CD14-positive monocyte (primary cell): ENCODE data around the gene TMCO4. TPM values are rescaled to one million over a fixed set of nuclear protein-coding genes. Genes with fewer than 3 reads are reported as not detected.

ENCODE experiments used
- DNase-seq, 3 donors: peaks; one replicate each; pipeline ENCODE4 v3.0.0-alpha.2; 2011 to 2022
- H2AFZ ChIP-seq: 2 replicates; pipeline ENCODE4 v1.6.0; 2012; ENCODE audit warnings: mild to moderate bottlenecking, low read depth, low read length, inconsistent platforms; ENCODE audit not compliant: insufficient read depth, poor library complexity, severe bottlenecking
- H3K27ac ChIP-seq, 2 donors: 1 replicate in 1 of 2; 2 replicates in 1 of 2; pipeline ENCODE4 v1.5.1; 2012 to 2013; ENCODE audit warnings: low read length in 2 of 2, control low read depth in 1 of 2, inconsistent platforms in 1 of 2, low read depth in 1 of 2, mild to moderate bottlenecking in 1 of 2
- H3K27me3 ChIP-seq, 2 donors: one replicate each; pipeline versions ENCODE4 v1.6.0 to v1.6.1; 2011 to 2013; ENCODE audit warnings: low read length in 2 of 2; ENCODE audit not compliant: control insufficient read depth in 2 of 2, insufficient read depth in 2 of 2
- H3K36me3 ChIP-seq, 2 donors: replicated peaks in 1 of 2; 1 replicate in 1 of 2; 2 replicates in 1 of 2; pipeline versions ENCODE4 v1.5.1 to v1.6.1; 2012 to 2013; ENCODE audit warnings: low read length in 2 of 2, control low read depth in 1 of 2, inconsistent platforms in 1 of 2, mild to moderate bottlenecking in 1 of 2; ENCODE audit not compliant: insufficient read depth in 2 of 2, control insufficient read depth in 1 of 2
- H3K4me1 ChIP-seq, 2 donors: 1 replicate in 1 of 2; 2 replicates in 1 of 2; pipeline versions ENCODE4 v1.5.1 to v1.6.1; 2012 to 2013; ENCODE audit warnings: low read length in 2 of 2, control low read depth in 1 of 2, inconsistent platforms in 1 of 2, mild to moderate bottlenecking in 1 of 2, moderate library complexity in 1 of 2; ENCODE audit not compliant: insufficient read depth in 2 of 2, control insufficient read depth in 1 of 2
- H3K4me2 ChIP-seq: replicated peaks from 2 replicates; pipeline ENCODE3; 2012; ENCODE audit warnings: low read length, moderate library complexity, mild to moderate bottlenecking; ENCODE audit not compliant: poor library complexity, severe bottlenecking; ENCODE audit errors: extremely low read depth
- H3K4me3 ChIP-seq, 3 experiments: fragments of 200-600 bp in 1 of 3; sonication (generic) in 1 of 3; replicated peaks in 1 of 3; 1 replicate in 2 of 3; 2 replicates in 1 of 3; pipeline ENCODE4 v1.5.1; 2011 to 2013; ENCODE audit warnings: low read length in 3 of 3, mild to moderate bottlenecking in 3 of 3, control low read depth in 2 of 3, low read depth in 2 of 3, inconsistent platforms in 1 of 3, moderate library complexity in 1 of 3
- H3K79me2 ChIP-seq: 2 replicates; pipeline ENCODE4 v1.6.0; 2012; ENCODE audit warnings: mild to moderate bottlenecking, control low read depth, inconsistent platforms, low read length, moderate library complexity; ENCODE audit not compliant: insufficient read depth
- H3K9ac ChIP-seq: 2 replicates; pipeline ENCODE4 v1.6.0; 2017; ENCODE audit warnings: low read length, mild to moderate bottlenecking; ENCODE audit not compliant: insufficient read depth, poor library complexity, severe bottlenecking
- H3K9me3 ChIP-seq, 2 donors: replicated peaks in 1 of 2; 1 replicate in 1 of 2; 2 replicates in 1 of 2; pipeline versions ENCODE4 v1.5.1 to v1.6.1; 2012 to 2013; ENCODE audit warnings: low read length in 2 of 2, control low read depth in 1 of 2; ENCODE audit not compliant: control insufficient read depth in 1 of 2, insufficient read depth in 1 of 2
- H4K20me1 ChIP-seq: 2 replicates; pipeline ENCODE4 v1.6.0; 2012; ENCODE audit warnings: mild to moderate bottlenecking, low read length, control low read depth, moderate library complexity; ENCODE audit not compliant: insufficient read depth
- H3K27ac Mint-ChIP-seq, 7 donors: one replicate each; pipeline ENCODE4 v1.8.0; 2020; ENCODE audit warnings: mild to moderate bottlenecking in 7 of 7, mixed read lengths in 7 of 7, moderate library complexity in 6 of 7, inconsistent platforms in 2 of 7
- H3K27me3 Mint-ChIP-seq, 3 donors: one replicate each; pipeline ENCODE4 v1.8.0; 2021 to 2022; ENCODE audit warnings: low read depth in 3 of 3, mild to moderate bottlenecking in 3 of 3, mixed read lengths in 3 of 3, moderate library complexity in 3 of 3, inconsistent platforms in 1 of 3
- H3K36me3 Mint-ChIP-seq, 2 donors: one replicate each; pipeline ENCODE4 v1.8.0; 2020; ENCODE audit warnings: mixed read lengths in 2 of 2, inconsistent platforms in 1 of 2, mild to moderate bottlenecking in 1 of 2
- H3K4me1 Mint-ChIP-seq: one replicate; pipeline ENCODE4 v1.8.0; 2020; ENCODE audit warnings: mild to moderate bottlenecking, mixed read lengths
- H3K4me3 Mint-ChIP-seq, 2 donors: one replicate each; pipeline ENCODE4 v1.8.0; 2020; ENCODE audit warnings: mild to moderate bottlenecking in 2 of 2, mixed read lengths in 2 of 2, moderate library complexity in 1 of 2
- H3K9me3 Mint-ChIP-seq, 7 donors: one replicate each; pipeline ENCODE4 v1.8.0; 2020 to 2022; ENCODE audit warnings: mixed read lengths in 7 of 7, mild to moderate bottlenecking in 6 of 7, moderate library complexity in 6 of 7, inconsistent platforms in 2 of 7
- CTCF ChIP-seq: fragments of 200-600 bp; IDR thresholded peaks from one replicate; pipeline ENCODE4 v1.8.0; 2022; ENCODE audit warnings: antibody characterized with exemption, mild to moderate bottlenecking
- WGBS: methylation state at CpG from one replicate; pipeline ENCODE4 v1.1.5; 2013; ENCODE audit warnings: missing lambda C conversion rate; ENCODE audit not compliant: insufficient coverage; 5-methylcytosine and 5-hydroxymethylcytosine counted together
- intact Hi-C, 2 donors: fragments of 100-400 bp; cut with micrococcal nuclease; formaldehyde crosslinking; loops; one replicate each; pipeline versions ENCODE4 v1.15.0 to v1.15.1; 2023
- polyA plus RNA-seq, 3 donors: library from polyadenylated mRNA; depleted of rRNA in 1 of 3; unstranded in 2 of 3; stranded (reverse) in 1 of 3; fragments of 300-500 nt in 2 of 3; fragments of >200 nt in 1 of 3; fragmentation: Illumina TruSeq in 2 of 3; gene quantifications; 1 replicate in 2 of 3; 2 replicates in 1 of 3; pipeline ENCODE4 v1.2.3, GENCODE V29; 2012 to 2021

The TMCO4 gene
- polyA plus RNA-seq, 3 donors, result 6.9 to 10.1 (median 7.9) TPM

- DNase-seq, result no peak
- Histone ChIP-seq H4K20me1 (no peaks in the 10 kb centered on the region), H3K79me2 (no peaks in the 10 kb centered on the region), H3K9me3 (peaks cover 7 to 8% of the 10 kb centered on the region in 2 donors), H3K4me2 (no peak overlapping the region), H3K4me3 (no peak overlapping the region), H3K4me1 (no peaks in the 10 kb centered on the region), H3K9ac (no peak overlapping the region), H3K27ac (no peak overlapping the region), H3K36me3 (peaks cover 9 to 64% of the 10 kb centered on the region in 2 donors), H3K27me3 (no peaks in the 10 kb centered on the region), H2AFZ (no peak overlapping the region)
- Mint-ChIP-seq H3K36me3 (peaks cover 47 to 56% of the 10 kb centered on the region in 2 donors), H3K9me3 (peaks cover 2 to 10% (median 9%) of the 10 kb centered on the region in 7 donors), H3K4me1 (no peaks in the 10 kb centered on the region), H3K27ac (peak overlapping the region in 1 of 7 donors; percentile 16), H3K4me3 (peak overlapping the region in 1 of 2 donors; percentile 24), H3K27me3 (no peaks in the 10 kb centered on the region)
- no peak for TF ChIP-seq CTCF
- intact Hi-C loops, result no loop called here
- WGBS, result 100% methylated on average over 3 of the region's 5 CpGs
Measured at GRCh38 chr1:19728413-19729145, 71.1 kb downstream of the TMCO4 start.

- intact Hi-C loops, result no loop called here
- Histone ChIP-seq H3K4me3 (no peak overlapping the region), H2AFZ (no peak overlapping the region), H3K27ac (no peak overlapping the region), H3K9ac (no peak overlapping the region), H3K9me3 (peaks cover 7 to 8% of the 10 kb centered on the region in 2 donors), H3K79me2 (no peaks in the 10 kb centered on the region), H3K4me1 (no peaks in the 10 kb centered on the region), H3K27me3 (no peaks in the 10 kb centered on the region), H3K36me3 (peaks cover 6 to 51% of the 10 kb centered on the region in 2 donors), H3K4me2 (no peak overlapping the region), H4K20me1 (no peaks in the 10 kb centered on the region)
- Mint-ChIP-seq H3K27ac (peak overlapping the region in 1 of 7 donors; percentile 57), H3K36me3 (peaks cover 37 to 46% of the 10 kb centered on the region in 2 donors), H3K27me3 (no peaks in the 10 kb centered on the region), H3K9me3 (peaks cover 2 to 7% (median 6%) of the 10 kb centered on the region in 7 donors), H3K4me3 (no peak overlapping the region), H3K4me1 (no peaks in the 10 kb centered on the region)
- DNase-seq, result no peak
- WGBS, result 96% methylated on average over 9 of the region's 9 CpGs
- no peak for TF ChIP-seq CTCF
Measured at GRCh38 chr1:19725606-19726005, 74.1 kb downstream of the TMCO4 start.
